Right cardiac atrium (tissue), 5 donors: ENCODE data around the gene ERC2. TPM values are rescaled to one million over a fixed set of nuclear protein-coding genes. Genes with fewer than 3 reads are reported as not detected.
"Not testable (repeated sequence)": the region's sequence is repeated elsewhere in the genome, so short reads cannot be mapped to it uniquely, and the experiment has no call there.

ENCODE experiments used
- ATAC-seq, 2 donors: fragments of 200-7000 bp; cut with Tn5 transposase; one replicate each; pipeline versions ENCODE4 v1.8.0 to v1.9.1; 2020; ENCODE audit warnings: moderate library complexity in 2 of 2, mild to moderate bottlenecking in 1 of 2
- DNase-seq, 3 donors: peaks; one replicate each; pipeline ENCODE4 v3.0.0-alpha.2; 2020
- H3K27ac ChIP-seq: one replicate; pipeline ENCODE4 v1.5.1; 2013; ENCODE audit warnings: mild to moderate bottlenecking, low read length, control low read depth, moderate library complexity
- H3K27me3 ChIP-seq: one replicate; pipeline ENCODE4 v1.6.1; 2013; ENCODE audit not compliant: control insufficient read depth, insufficient read depth
- H3K4me1 ChIP-seq: one replicate; pipeline ENCODE4 v1.6.1; 2013; ENCODE audit warnings: low read length; ENCODE audit not compliant: control insufficient read depth, insufficient read depth
- H3K4me3 ChIP-seq: one replicate; pipeline ENCODE4 v1.5.1; 2013; ENCODE audit warnings: low read length, control low read depth
- H3K9me3 ChIP-seq: one replicate; pipeline ENCODE4 v1.6.1; 2013; ENCODE audit warnings: low read length; ENCODE audit not compliant: control insufficient read depth
- WGBS: extraction: QIAGEN DNeasy Blood & Tissue Kit; methylation state at CpG from one replicate; pipeline ENCODE4 v1.1.7; 2013; 5-methylcytosine and 5-hydroxymethylcytosine counted together
- intact Hi-C, 4 donors: fragments of 100-400 bp; cut with DNase I; formaldehyde crosslinking; loops; one replicate each; pipeline versions ENCODE4 v1.11.0 to v1.14.0; 2022 to 2023
- polyA plus RNA-seq: library from polyadenylated mRNA; stranded (reverse); fragments of 200-250 nt; gene quantifications from one replicate; pipeline ENCODE4 v1.2.3, GENCODE V29; 2013
- total RNA-seq, 4 donors: library from RNA; stranded (reverse); fragmentation: NEBNext Ultra II Directional; extraction: Animal tissue kit (Norgen Biotek cat#: 25700); gene quantifications; one replicate each; pipeline ENCODE4 v1.2.1, GENCODE V29; 2021
- donor health status: healthy with polysubstance abuse.
- donor health status: DM: no; HTN: yes; CAD: no.
- donor health status: DM: no; HTN: no; CAD: no.
- donor health status: DM: no; HTN: yes; CAD: no; lungs with severe emphysema.
- donor health status: DM: yes; HTN: yes; CAD: no.

Gene ERC2
- total and polyA plus RNA-seq, 5 donors: 1.5 to 9.2 (median 3.8) TPM

DNA sequence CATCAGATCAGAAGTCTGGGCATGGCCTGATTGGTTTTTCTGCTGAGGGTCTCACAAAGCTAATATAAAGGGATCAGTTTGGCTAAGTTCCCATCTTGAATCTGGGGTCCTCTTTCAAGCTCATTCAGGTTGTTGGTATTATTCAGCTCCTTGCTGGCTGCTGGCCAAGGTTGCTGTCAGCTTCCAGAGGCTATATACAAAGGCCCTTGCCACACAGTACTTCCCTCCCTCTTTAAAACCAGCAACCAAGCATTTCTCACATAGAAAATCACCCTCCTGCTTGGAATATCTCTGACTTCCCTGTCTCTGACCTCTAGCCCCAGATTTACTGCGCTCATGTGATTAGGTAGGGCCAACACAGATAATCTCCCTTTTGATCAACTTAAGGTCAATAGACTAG lies 442.9 kb downstream of the ERC2 start:
- no peak overlapping the region for H3K27ac ChIP-seq
- no peaks in the 10 kb centered on the region for H3K27me3 ChIP-seq
- WGBS: 82% methylated on average over 1 of the region's 1 CpG
- no peak overlapping the region for H3K4me3 ChIP-seq
- ATAC-seq (no peak), DNase-seq (no peak)
- intact Hi-C loops: no loop called here
- H3K9me3 ChIP-seq: no peaks in the 10 kb centered on the region
- H3K4me1 ChIP-seq: no peaks in the 10 kb centered on the region

DNA sequence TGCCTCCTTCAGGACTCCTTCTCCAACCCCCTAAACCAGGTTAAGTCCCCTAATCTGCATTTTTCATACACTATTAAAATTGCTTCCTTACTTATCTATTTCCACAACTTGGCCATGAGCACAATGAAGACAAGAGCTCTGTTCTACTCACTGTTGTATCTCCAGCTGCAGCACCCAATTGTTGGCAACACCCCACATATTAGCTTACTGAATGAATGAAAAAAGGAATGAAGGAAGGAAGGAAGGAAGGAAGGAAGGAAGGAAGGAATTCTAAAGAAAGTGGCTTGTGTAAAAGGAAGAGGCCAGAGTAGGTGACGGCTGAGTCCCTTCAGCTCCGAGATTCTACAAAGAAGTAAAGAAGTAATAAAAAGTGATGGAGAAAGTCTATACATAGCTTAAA lies 444.7 kb downstream of the ERC2 start:
- Histone ChIP-seq H3K4me1 (no peaks in the 10 kb centered on the region), H3K27ac (no peak overlapping the region), H3K4me3 (no peak overlapping the region), H3K27me3 (no peaks in the 10 kb centered on the region), H3K9me3 (no peaks in the 10 kb centered on the region)
- intact Hi-C loops: no loop called here
- WGBS: 91% methylated on average over 2 of the region's 2 CpGs
- no peak for ATAC-seq
- DNase-seq: no peak

DNA sequence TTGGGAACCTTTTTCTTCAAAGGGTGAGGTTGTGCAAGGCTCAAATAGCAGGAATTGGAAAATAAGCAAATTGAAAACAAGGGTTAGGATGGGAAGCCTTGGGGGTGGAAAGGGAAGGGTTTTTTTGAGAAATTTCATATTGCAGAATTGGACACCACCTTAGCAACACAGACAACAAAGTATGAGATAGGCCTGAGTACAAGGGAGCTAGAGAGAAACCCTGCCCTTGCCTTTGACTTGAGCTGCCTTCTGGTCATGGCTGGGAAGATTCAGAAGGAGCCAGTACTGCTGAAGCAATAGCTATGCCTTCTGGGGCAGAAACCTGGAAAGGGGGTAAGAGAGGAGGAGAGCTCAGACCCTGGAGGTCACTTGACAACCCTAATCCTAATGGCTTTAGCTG lies 445.6 kb downstream of the ERC2 start:
- no peaks in the 10 kb centered on the region for H3K27me3 ChIP-seq
- no peak for DNase-seq
- no peak for ATAC-seq
- no peaks in the 10 kb centered on the region for H3K4me1 ChIP-seq
- H3K4me3 ChIP-seq: no peak overlapping the region
- no peak overlapping the region for H3K27ac ChIP-seq
- intact Hi-C loops: no loop called here
- no peaks in the 10 kb centered on the region for H3K9me3 ChIP-seq

- ATAC-seq (peak; percentile 16 to 64), DNase-seq (no peak)
- WGBS: 32% methylated on average over 4 of the region's 4 CpGs
- Histone ChIP-seq H3K4me1 (no peaks in the 10 kb centered on the region), H3K27ac (no peak overlapping the region), H3K4me3 (no peak overlapping the region), H3K9me3 (no peaks in the 10 kb centered on the region), H3K27me3 (no peaks in the 10 kb centered on the region)
- intact Hi-C loops: no loop called here
These were observed 448.6 kb downstream of the ERC2 start for GRCh38 chr3:56019490-56020146.

DNA sequence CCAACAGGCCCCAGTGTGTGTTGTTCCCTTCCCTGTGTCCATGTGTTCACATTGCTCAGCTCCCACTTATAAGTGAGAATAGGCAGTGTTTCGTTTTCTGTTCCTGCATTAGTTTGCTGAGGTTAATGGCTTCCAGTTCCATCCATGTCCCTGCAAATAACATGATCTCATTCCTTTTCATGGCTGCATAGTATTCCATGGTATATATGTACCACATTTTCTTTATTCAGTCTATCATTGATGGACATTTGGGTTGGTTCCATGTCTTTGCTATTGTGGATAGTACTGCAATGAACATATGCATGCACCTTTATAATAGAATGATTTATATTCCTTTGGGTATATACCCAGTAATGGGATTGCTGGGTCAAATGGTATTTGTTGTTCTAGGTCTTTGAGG lies 452.9 kb downstream of the ERC2 start:
- H3K4me3 ChIP-seq, H3K27me3 ChIP-seq, ATAC-seq, H3K27ac ChIP-seq, intact Hi-C loops, H3K4me1 ChIP-seq, H3K9me3 ChIP-seq, DNase-seq: not testable (repeated sequence)
- 81% methylated on average over 1 of the region's 1 CpG for WGBS

DNA sequence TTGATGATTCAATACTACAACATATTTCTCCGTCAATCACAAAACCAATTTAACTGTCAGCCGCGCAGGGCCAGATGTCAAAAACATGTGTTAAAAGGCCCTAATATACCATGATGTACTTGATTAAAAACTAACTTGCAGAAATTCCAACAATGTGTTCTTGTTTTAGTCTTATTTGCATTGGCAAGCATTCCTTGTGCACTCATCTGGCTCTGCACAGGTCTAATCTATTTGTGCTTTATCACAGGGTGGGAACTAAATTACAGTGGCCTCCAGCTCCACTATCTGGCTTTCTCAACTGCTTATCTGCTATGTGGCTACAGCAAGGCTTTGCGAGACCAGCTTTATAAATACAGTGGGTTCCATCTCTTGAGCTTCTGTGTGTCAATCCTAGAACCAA lies 455.5 kb downstream of the ERC2 start:
- no peaks in the 10 kb centered on the region for H3K4me1 ChIP-seq
- no peaks in the 10 kb centered on the region for H3K9me3 ChIP-seq
- DNase-seq (no peak), ATAC-seq (peak; percentile 35 to 59)
- H3K27me3 ChIP-seq: no peaks in the 10 kb centered on the region
- H3K27ac ChIP-seq: no peak overlapping the region
- 55% methylated on average over 4 of the region's 4 CpGs for WGBS
- H3K4me3 ChIP-seq: no peak overlapping the region
- intact Hi-C loops: no loop called here

DNA sequence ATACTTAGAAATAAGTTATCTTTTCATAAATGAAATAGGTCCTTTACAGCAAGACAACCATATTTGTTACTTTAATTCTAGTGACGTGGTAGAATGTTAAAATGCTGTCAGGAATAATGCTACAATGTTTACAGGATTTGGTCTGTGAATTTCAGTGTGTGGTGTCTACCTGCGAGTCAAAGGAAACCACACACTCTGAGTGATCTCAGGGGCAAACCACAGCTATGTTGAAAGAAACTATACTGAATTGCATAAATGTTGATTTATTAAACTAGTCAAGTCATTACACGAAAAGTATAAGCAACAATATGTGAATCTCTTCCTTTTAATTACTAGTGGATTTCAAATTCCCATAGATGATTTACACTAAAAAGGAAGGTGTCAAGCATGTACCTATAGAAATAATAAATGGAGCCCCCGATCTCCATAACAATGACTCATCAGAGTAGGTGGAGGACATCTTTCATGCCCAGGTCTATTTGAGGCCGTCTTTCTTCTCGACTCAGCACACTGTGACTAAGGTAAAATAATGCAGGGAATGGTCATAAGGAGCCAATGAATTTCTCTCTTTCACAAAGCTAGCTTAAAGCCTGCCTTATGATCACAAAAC lies 463.0 kb downstream of the ERC2 start:
- Histone ChIP-seq H3K4me3 (no peak overlapping the region), H3K4me1 (no peaks in the 10 kb centered on the region), H3K27ac (no peak overlapping the region), H3K27me3 (no peaks in the 10 kb centered on the region), H3K9me3 (no peaks in the 10 kb centered on the region)
- ATAC-seq (no peak), DNase-seq (no peak)
- intact Hi-C loops: no loop called here
- WGBS: 80% methylated on average over 6 of the region's 6 CpGs

DNA sequence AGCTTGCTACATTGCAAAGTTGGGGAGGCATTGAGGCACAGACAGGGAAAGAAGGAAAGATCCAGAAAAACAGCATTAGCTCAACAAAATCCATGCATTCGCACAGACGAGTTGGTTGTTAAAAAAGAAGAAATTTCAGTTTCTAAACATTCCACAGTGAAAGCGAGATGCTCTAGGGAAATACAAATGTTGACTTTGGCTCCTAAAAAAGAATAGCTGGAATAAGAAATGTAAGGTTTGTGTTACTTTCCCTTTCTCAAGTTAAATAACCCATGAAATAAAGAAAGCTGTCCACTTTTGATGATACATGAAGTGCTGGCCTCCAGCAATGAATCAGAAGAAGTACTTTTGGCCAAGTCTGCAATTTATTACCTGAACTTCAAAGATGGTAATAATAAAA lies 465.1 kb downstream of the ERC2 start:
- Histone ChIP-seq H3K9me3 (no peaks in the 10 kb centered on the region), H3K27me3 (no peaks in the 10 kb centered on the region), H3K4me1 (no peaks in the 10 kb centered on the region), H3K27ac (no peak overlapping the region), H3K4me3 (no peak overlapping the region)
- DNase-seq: no peak
- 47% methylated on average over 3 of the region's 3 CpGs for WGBS
- intact Hi-C loops: no loop called here
- no peak for ATAC-seq

- Histone ChIP-seq H3K9me3 (no peaks in the 10 kb centered on the region), H3K27ac (no peak overlapping the region), H3K4me3 (no peak overlapping the region), H3K27me3 (no peaks in the 10 kb centered on the region), H3K4me1 (no peaks in the 10 kb centered on the region)
- DNase-seq (no peak), ATAC-seq (no peak)
- intact Hi-C loops: no loop called here
These were observed 466.3 kb downstream of the ERC2 start for GRCh38 chr3:56001991-56002390.

- no peak overlapping the region for H3K27ac ChIP-seq
- intact Hi-C loops: no loop called here
- H3K4me3 ChIP-seq: no peak overlapping the region
- DNase-seq (no peak), ATAC-seq (no peak)
- no peaks in the 10 kb centered on the region for H3K9me3 ChIP-seq
- WGBS: 76% methylated on average over 4 of the region's 4 CpGs
- H3K27me3 ChIP-seq: no peaks in the 10 kb centered on the region
- H3K4me1 ChIP-seq: no peaks in the 10 kb centered on the region
These were observed 466.7 kb downstream of the ERC2 start for GRCh38 chr3:56001537-56001936.

- ATAC-seq (no peak), DNase-seq (no peak)
- Histone ChIP-seq H3K9me3 (no peaks in the 10 kb centered on the region), H3K4me1 (no peaks in the 10 kb centered on the region), H3K4me3 (no peak overlapping the region), H3K27me3 (no peaks in the 10 kb centered on the region), H3K27ac (no peak overlapping the region)
- WGBS: 88% methylated on average over 2 of the region's 2 CpGs
- intact Hi-C loops: no loop called here
These were observed 478.9 kb downstream of the ERC2 start for GRCh38 chr3:55989366-55989765.

GRCh38 chr3:55988905-55989304 lies 479.4 kb downstream of the ERC2 start:
- Histone ChIP-seq H3K4me1 (no peaks in the 10 kb centered on the region), H3K9me3 (no peaks in the 10 kb centered on the region), H3K4me3 (no peak overlapping the region), H3K27me3 (no peaks in the 10 kb centered on the region), H3K27ac (no peak overlapping the region)
- ATAC-seq (peak in 1 of 2 donors; percentile 43), DNase-seq (peak in 1 of 3 donors; percentile 39)
- intact Hi-C loops: no loop called here
- WGBS: 47% methylated on average over 3 of the region's 3 CpGs
